Smooth muscle cell (in vitro differentiated cells): Measurements from ENCODE around the gene FGF8. TPM values are rescaled to one million over a fixed set of nuclear protein-coding genes. Genes with fewer than 3 reads are reported as not detected.
"Not testable (repeated sequence)": the region's sequence is repeated elsewhere in the genome, so short reads cannot be mapped to it uniquely, and the experiment has no call there.

Experiments
- DNase-seq: peaks from one replicate; lab custom pipeline; 2025; ENCODE audit not compliant: unreplicated experiment; lab: John Stamatoyannopoulos, UW
- H2AFZ ChIP-seq: fragments of 200-600 bp; sonication (generic); 2 replicates; pipeline ENCODE4 v1.6.0; 2016; ENCODE audit warnings: antibody characterized with exemption, low read depth, mild to moderate bottlenecking
- H3F3A ChIP-seq: fragments of 200-600 bp; sonication (generic); 2 replicates; pipeline ENCODE4 v1.6.0; 2017; ENCODE audit warnings: antibody characterized with exemption, low read depth
- H3K27ac ChIP-seq: fragments of 200-600 bp; sonication (generic); 2 replicates; pipeline ENCODE4 v1.5.1; 2016; ENCODE audit warnings: low read depth, mild to moderate bottlenecking
- H3K27me3 ChIP-seq: fragments of 200-600 bp; sonication (generic); 2 replicates; pipeline ENCODE4 v1.6.1; 2016; ENCODE audit warnings: low read depth, mild to moderate bottlenecking
- H3K36me3 ChIP-seq: fragments of 200-600 bp; sonication (generic); 2 replicates; pipeline ENCODE4 v1.5.1; 2016; ENCODE audit warnings: low read depth
- H3K4me1 ChIP-seq: fragments of 200-600 bp; sonication (generic); 2 replicates; pipeline ENCODE4 v1.5.1; 2016; ENCODE audit warnings: low read depth
- H3K4me2 ChIP-seq: fragments of 200-600 bp; sonication (generic); 2 replicates; pipeline ENCODE4 v1.6.0; 2016; ENCODE audit warnings: mild to moderate bottlenecking
- H3K4me3 ChIP-seq: fragments of 200-600 bp; sonication (generic); 2 replicates; pipeline ENCODE4 v1.5.1; 2016; ENCODE audit warnings: mild to moderate bottlenecking
- H3K79me2 ChIP-seq: fragments of 200-600 bp; sonication (generic); 2 replicates; pipeline ENCODE4 v1.6.0; 2016; ENCODE audit warnings: low read depth, mild to moderate bottlenecking
- H3K9ac ChIP-seq: fragments of 200-600 bp; sonication (generic); 2 replicates; pipeline ENCODE4 v1.6.0; 2016; ENCODE audit warnings: low read depth
- H3K9me3 ChIP-seq: fragments of 200-600 bp; sonication (generic); replicated peaks from 2 replicates; pipeline ENCODE4 v1.5.1; 2016; ENCODE audit warnings: low read depth
- H4K20me1 ChIP-seq: fragments of 200-600 bp; sonication (generic); 2 replicates; pipeline ENCODE4 v1.6.0; 2016; ENCODE audit warnings: low read depth
- WGBS: methylation state at CpG from one replicate; pipeline ENCODE4 v1.1.7; 2016; ENCODE audit warnings: low lambda C conversion rate; 5-methylcytosine and 5-hydroxymethylcytosine counted together
- polyA plus RNA-seq: library from polyadenylated mRNA; unstranded; fragments of >200 nt; fragmentation: Nextera tagmentation; extraction: Ambion mirVana; gene quantifications from 2 replicates; pipeline ENCODE4 v1.2.1, GENCODE V29; 2016
- total RNA-seq: library from RNA; depleted of rRNA; stranded (reverse); fragments of >200 nt; gene quantifications from 2 replicates; pipeline ENCODE4 v1.2.3, GENCODE V29; 2014
- TF ChIP-seq, protein P1 (sequence below): fragments of 200-600 bp; sonication (generic); IDR thresholded peaks from 2 replicates; pipeline ENCODE4 v1.5.1; 2017; ENCODE audit warnings: borderline replicate concordance, mild to moderate bottlenecking, antibody characterized with exemption; ENCODE audit not compliant: insufficient read depth, poor library complexity, severe bottlenecking

FGF8 gene
- total and polyA plus RNA-seq, 2 experiments from 2014 or later: not detected

DNA sequence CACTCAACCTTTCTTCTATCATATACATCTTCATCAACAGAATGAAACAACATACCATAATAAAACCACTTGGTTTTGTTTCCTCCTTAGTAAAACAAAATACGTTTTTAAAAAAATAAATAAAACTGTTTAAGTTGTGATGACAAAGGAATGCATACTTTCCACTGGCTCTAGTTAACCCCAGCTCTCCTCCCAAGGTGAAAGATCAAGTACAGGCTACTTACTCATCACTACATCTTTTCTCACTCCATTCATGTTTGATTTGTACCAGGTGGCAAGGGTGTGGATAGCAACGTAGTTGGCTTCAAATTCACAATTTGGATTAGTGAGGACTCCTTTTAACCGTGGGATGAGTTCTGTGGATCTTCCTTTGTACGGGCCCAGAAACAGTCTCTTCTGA is 27.6 kb upstream of the FGF8 start:
- H3K4me3 ChIP-seq: no peak overlapping the region

DNA sequence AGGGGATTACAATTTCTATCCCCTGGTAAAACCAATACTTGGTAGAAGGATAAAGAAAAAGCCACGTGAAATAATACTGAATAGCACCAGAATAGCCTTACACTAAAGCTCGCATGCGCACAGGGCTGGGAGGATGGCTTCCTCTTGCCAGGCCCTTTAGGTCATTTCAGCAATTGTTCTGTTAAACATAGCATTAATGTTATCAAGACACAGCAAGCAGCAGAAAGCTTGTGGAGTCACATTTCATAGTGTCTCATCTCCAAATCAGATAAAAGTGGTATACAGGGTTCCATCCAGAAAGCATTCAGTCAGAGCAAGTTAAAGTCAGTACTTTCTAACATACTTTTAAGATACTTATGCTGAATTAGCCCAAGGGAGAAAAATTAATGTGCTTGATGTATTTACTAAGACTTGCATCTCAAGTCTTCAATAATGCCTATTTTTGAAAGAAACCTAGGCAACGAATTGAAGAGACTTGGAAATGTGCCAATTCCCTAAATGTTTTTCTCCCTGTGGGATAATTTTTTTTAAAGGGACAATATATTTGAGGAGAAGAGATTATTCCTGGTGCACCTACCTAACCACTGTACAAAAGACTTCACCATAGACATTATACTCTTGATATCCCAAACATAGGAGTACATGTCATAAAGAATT is 21.6 kb upstream of the FGF8 start:
- H3K36me3 ChIP-seq: peaks cover 61% of the 10 kb centered on the region
- H4K20me1 ChIP-seq: peaks cover 100% of the 10 kb centered on the region
- H3K79me2 ChIP-seq: peaks cover 64% of the 10 kb centered on the region
- TF ChIP-seq, protein P1, sequence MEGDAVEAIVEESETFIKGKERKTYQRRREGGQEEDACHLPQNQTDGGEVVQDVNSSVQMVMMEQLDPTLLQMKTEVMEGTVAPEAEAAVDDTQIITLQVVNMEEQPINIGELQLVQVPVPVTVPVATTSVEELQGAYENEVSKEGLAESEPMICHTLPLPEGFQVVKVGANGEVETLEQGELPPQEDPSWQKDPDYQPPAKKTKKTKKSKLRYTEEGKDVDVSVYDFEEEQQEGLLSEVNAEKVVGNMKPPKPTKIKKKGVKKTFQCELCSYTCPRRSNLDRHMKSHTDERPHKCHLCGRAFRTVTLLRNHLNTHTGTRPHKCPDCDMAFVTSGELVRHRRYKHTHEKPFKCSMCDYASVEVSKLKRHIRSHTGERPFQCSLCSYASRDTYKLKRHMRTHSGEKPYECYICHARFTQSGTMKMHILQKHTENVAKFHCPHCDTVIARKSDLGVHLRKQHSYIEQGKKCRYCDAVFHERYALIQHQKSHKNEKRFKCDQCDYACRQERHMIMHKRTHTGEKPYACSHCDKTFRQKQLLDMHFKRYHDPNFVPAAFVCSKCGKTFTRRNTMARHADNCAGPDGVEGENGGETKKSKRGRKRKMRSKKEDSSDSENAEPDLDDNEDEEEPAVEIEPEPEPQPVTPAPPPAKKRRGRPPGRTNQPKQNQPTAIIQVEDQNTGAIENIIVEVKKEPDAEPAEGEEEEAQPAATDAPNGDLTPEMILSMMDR: no peak
- no peak for DNase-seq
- no peak overlapping the region for H3K9ac ChIP-seq
- H2AFZ ChIP-seq: no peak overlapping the region
- H3K4me2 ChIP-seq: no peak overlapping the region
- H3F3A ChIP-seq: peaks cover 15% of the 10 kb centered on the region
- H3K4me1 ChIP-seq: no peaks in the 10 kb centered on the region
- no peaks in the 10 kb centered on the region for H3K9me3 ChIP-seq
- H3K27ac ChIP-seq: no peak overlapping the region
- no peak overlapping the region for H3K4me3 ChIP-seq
- H3K27me3 ChIP-seq: no peaks in the 10 kb centered on the region
- WGBS: 92% methylated on average over 4 of the region's 4 CpGs

More for the DNA sequence above, 27.6 kb upstream of the FGF8 start:
- Histone ChIP-seq H4K20me1 (peaks cover 96% of the 10 kb centered on the region), H2AFZ (no peak overlapping the region), H3K4me1 (no peaks in the 10 kb centered on the region), H3K36me3 (peaks cover 41% of the 10 kb centered on the region), H3F3A (peaks cover 4% of the 10 kb centered on the region), H3K79me2 (peaks cover 78% of the 10 kb centered on the region), H3K27ac (no peak overlapping the region), H3K9me3 (no peaks in the 10 kb centered on the region), H3K27me3 (no peaks in the 10 kb centered on the region), H3K4me2 (no peak overlapping the region), H3K9ac (no peak overlapping the region)
- DNase-seq: no peak
- 96% methylated on average over 4 of the region's 4 CpGs for WGBS
- TF ChIP-seq, protein P1: no peak

DNA sequence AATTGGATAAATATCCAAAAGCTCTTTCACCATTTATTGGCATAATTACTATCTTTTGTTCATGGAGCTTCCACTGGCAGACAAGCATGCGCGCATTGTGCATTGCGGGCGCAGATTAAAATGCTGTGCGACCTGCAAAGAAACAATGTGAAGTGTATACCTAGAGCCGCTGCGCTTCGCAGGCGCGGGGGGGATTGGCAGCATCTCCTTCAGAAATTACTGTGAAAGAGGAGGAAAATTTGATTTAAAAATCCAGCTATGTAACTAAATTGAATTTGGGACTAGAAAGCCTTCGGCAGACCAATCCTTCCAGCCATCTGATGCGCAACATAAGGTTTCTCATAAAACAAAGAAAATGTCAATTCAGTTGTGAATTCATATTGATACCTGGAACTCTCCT is 17.6 kb upstream of the FGF8 start:
- H2AFZ ChIP-seq: no peak overlapping the region
- no peaks in the 10 kb centered on the region for H3K9me3 ChIP-seq
- H3K4me2 ChIP-seq: no peak overlapping the region
- no peaks in the 10 kb centered on the region for H3K27me3 ChIP-seq
- H3K4me1 ChIP-seq: no peaks in the 10 kb centered on the region
- TF ChIP-seq, protein P1: no peak
- H3K9ac ChIP-seq: no peak overlapping the region
- DNase-seq: no peak
- peaks cover 17% of the 10 kb centered on the region for H3F3A ChIP-seq
- 99% methylated on average over 12 of the region's 12 CpGs for WGBS
- H3K4me3 ChIP-seq: no peak overlapping the region
- H4K20me1 ChIP-seq: peaks cover 94% of the 10 kb centered on the region
- no peak overlapping the region for H3K27ac ChIP-seq
- peaks cover 57% of the 10 kb centered on the region for H3K36me3 ChIP-seq
- H3K79me2 ChIP-seq: peaks cover 31% of the 10 kb centered on the region

DNA sequence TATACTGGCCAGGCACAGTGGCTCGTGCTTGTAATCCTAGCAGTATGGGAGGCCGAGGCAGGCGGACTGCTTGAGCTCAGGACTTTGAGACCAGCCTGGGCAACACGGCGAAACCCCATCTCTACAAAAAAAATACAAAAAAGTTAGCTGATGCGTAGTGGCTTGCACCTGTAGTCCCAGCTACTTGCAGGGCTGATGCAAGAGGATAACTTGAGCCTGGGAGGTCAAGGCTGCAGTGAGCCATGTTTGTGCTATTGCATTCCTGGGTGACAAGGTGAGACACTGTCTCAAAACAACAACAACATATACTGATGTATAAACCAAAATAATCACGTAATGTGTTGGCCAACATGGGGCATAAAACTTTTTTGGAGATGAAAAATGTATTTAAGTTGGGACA is 13.8 kb upstream of the FGF8 start:
- no peaks in the 10 kb centered on the region for H3K9me3 ChIP-seq
- DNase-seq: no peak
- no peak overlapping the region for H3K27ac ChIP-seq
- no peaks in the 10 kb centered on the region for H3K4me1 ChIP-seq
- no peak overlapping the region for H2AFZ ChIP-seq
- peaks cover 33% of the 10 kb centered on the region for H3K36me3 ChIP-seq
- peaks cover 7% of the 10 kb centered on the region for H3K79me2 ChIP-seq
- no peak overlapping the region for H3K4me3 ChIP-seq
- no peak overlapping the region for H3K9ac ChIP-seq
- H3F3A ChIP-seq: peaks cover 45% of the 10 kb centered on the region
- TF ChIP-seq, protein P1: no peak
- peaks cover 72% of the 10 kb centered on the region for H4K20me1 ChIP-seq
- no peak overlapping the region for H3K4me2 ChIP-seq
- WGBS: 98% methylated on average over 7 of the region's 7 CpGs
- H3K27me3 ChIP-seq: no peaks in the 10 kb centered on the region

DNA sequence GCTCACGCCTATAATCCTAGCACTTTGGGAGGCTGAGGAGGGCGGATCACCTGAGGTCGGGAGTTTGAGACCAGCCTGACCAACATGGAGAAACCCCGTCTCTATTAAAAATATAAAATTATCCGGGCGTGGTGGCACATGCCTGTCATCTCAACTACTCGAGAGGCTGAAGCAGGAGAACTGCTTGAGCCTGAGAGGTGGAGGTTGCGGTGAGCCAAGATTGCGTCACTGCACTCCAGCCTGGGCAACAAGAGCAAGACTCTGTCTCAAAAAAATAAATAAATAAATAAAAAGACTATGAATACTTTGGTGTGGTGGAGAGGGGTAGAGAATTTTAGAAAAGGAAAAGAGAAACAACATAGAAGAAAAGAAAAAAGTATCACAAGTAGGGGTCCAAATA is 13.3 kb upstream of the FGF8 start:
- H3K27me3 ChIP-seq, H3K4me2 ChIP-seq, H3K27ac ChIP-seq, DNase-seq, H3K9me3 ChIP-seq, H3K79me2 ChIP-seq, H2AFZ ChIP-seq, H3K9ac ChIP-seq, H3K4me3 ChIP-seq, H3K4me1 ChIP-seq: not testable (repeated sequence)
- Histone ChIP-seq H3K36me3 (peaks cover 28% of the 10 kb centered on the region), H4K20me1 (peaks cover 72% of the 10 kb centered on the region), H3F3A (peaks cover 45% of the 10 kb centered on the region)
- 97% methylated on average over 9 of the region's 9 CpGs for WGBS
